GM18498 (cell line): Measurements from ENCODE around the gene SLF2.

Experiments used
- ATAC-seq: cut with Tn5 transposase; IDR thresholded peaks from one replicate; pipeline ENCODE4 v1.9.1; 2021; ENCODE audit warnings: mild to moderate bottlenecking, moderate library complexity; ENCODE audit not compliant: unreplicated experiment

The SLF2 gene

DNA sequence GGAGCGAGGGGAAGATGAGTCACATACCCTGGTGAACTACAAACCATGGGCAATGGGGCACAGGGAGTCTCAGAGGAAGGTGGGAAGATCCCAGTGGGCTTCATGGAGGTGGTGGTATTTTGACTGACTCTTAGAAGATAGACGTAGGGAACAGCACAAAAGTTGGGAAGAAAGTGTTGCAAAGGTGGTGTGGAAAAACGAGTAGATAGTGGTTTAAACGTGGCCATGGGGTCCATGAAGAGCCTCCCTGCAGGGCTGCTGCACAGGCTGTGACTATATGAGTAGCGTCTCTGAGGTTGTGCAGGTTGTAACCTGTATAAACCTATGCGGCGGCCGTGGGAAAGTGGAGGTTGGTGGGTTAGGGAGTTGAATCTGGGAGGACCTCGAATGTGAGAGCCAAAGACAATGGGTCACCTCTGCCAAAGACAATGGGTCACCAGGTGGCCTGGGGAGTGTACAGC is 100.6 kb downstream of the SLF2 start:
- no peak for ATAC-seq

DNA sequence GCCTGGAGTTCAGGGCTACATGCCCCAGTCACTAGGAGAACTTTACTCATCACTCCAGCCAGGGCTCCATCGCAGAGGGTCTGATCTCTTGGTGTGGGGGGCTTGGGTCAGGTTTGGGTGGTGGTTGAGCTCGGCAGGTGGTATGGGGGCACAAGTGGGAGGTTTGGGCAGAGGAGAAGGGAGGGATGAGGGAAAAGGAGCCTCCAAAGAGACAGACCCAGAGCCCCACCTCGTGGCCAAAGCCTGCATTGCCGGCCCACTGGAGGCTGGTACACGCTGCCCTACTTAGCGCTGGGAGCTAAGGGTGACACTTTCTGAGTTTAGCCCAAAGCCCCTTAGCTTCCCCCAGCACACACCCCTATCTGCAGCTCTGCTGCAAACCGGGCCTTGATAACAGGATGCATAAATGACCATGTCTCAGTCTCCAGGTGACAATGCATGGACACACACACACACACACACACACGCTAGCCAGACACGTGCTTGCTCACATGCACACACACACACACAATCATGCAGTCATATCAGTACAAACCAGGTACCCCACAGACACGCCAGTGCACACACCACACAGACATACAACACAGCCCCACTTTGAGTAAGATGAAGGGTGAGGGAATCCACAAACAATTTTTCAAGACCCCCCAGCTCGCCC is 101.6 kb downstream of the SLF2 start:
- ATAC-seq: no peak
